ENCODE results near the gene METTL26. TPM values are rescaled to one million over a fixed set of nuclear protein-coding genes. Genes with fewer than 3 reads are reported as not detected.

METTL26 gene
- total RNA-seq, 4 donors from 2014 or later: 69.6 to 105 (median 79.9) TPM

GRCh38 chr16:626787-627453 lies 9.2 kb downstream of the METTL26 start:
- DNase-seq: no peak
- 55 to 84% methylated on average over 21 to 22 of the region's 29 CpGs for WGBS, 2 donors
- TF ChIP-seq CTCF (IDR thresholded peaks at IDR 0.05) (no peak), POLR2A (IDR thresholded peaks at IDR 0.05) (no peak)

GRCh38 chr16:625977-626765 lies 9.9 kb downstream of the METTL26 start:
- TF ChIP-seq POLR2A (IDR thresholded peaks at IDR 0.05) (no peak), CTCF (IDR thresholded peaks at IDR 0.05) (no peak)
- intact Hi-C loops (cut with DNase I): no loop called here
- Histone ChIP-seq H3K27ac (peak overlapping the region in 2 of 4 donors; percentile 28 to 44), H3K4me1 (peaks cover 26 to 58% (median 26%) of the 10 kb centered on the region in 3 donors), H3K27me3 (no peaks in the 10 kb centered on the region), H3K36me3 (peaks cover 6 to 47% (median 9%) of the 10 kb centered on the region in 3 donors), H3K4me3 (no peak overlapping the region), H3K9me3 (no peaks in the 10 kb centered on the region)
- WGBS, 2 donors: 78 to 94% methylated on average over 3 to 20 of the region's 35 CpGs
- no peak for DNase-seq

More at GRCh38 chr16:626787-627453, 9.2 kb downstream of the METTL26 start:
- Histone ChIP-seq H3K27ac (peak overlapping the region in 2 of 4 donors; percentile 28 to 44), H3K36me3 (peaks cover 6 to 46% (median 9%) of the 10 kb centered on the region in 3 donors), H3K9me3 (no peaks in the 10 kb centered on the region), H3K4me3 (no peak overlapping the region), H3K4me1 (peaks cover 20 to 55% (median 29%) of the 10 kb centered on the region in 3 donors), H3K27me3 (no peaks in the 10 kb centered on the region)
- intact Hi-C loops (cut with DNase I): no loop called here

DNA sequence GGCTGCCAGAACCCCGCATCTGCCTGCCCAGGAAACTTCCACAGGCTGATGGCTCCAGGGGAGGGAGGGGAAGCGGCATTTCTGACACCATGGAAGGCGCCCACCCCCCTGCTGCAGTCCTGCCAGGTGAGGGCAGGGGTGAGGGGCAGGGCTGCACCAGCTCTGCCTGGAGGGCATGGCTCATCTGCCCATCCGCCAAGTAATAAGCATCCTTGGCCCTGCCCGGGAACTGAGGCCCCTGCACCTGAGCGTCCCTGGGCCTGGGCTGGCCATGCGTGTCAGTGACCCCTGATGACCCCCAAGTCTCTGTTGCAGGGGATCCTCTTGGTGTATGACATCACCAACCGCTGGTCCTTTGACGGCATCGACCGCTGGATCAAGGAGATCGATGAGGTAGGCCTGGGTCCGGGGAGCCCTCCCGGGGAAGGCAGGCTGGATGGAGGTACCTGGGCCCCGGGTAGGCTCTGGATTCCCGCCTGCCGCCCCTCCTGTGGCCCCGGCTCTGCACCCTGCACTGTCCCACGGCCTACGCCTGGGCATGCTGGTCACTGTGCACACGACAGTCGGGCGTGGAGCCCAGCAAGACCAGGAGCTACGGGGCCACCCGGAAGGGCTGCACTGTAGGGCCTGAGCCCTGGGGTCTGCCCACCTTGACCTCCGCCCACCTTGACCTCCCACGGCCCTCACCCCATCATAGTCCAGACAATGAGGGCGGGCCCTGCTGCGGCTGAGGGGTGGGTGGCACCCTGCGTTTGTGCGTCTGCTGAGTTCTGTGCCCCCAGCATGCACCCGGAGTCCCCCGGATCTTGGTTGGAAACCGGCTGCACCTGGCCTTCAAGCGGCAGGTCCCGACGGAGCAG lies 10.8 kb downstream of the METTL26 start:
- Histone ChIP-seq H3K27me3 (no peaks in the 10 kb centered on the region), H3K9me3 (no peaks in the 10 kb centered on the region), H3K36me3 (peaks cover 6 to 50% (median 9%) of the 10 kb centered on the region in 3 donors), H3K4me1 (peaks cover 19 to 58% (median 26%) of the 10 kb centered on the region in 3 donors), H3K4me3 (no peak overlapping the region), H3K27ac (no peak overlapping the region)
- intact Hi-C loops (cut with DNase I): no loop called here
- 96% methylated on average over 5 of the region's 37 CpGs; no CpG with 5 or more reads in 1 of the 2 donors for WGBS, 2 donors
- TF ChIP-seq CTCF (IDR thresholded peaks at IDR 0.05) (no peak), POLR2A (IDR thresholded peaks at IDR 0.05) (no peak)
- no peak for DNase-seq

GRCh38 chr16:624526-625070 lies 11.5 kb downstream of the METTL26 start:
- Histone ChIP-seq H3K9me3 (no peaks in the 10 kb centered on the region), H3K27me3 (no peaks in the 10 kb centered on the region), H3K36me3 (peaks cover 6 to 50% (median 9%) of the 10 kb centered on the region in 3 donors), H3K4me3 (no peak overlapping the region), H3K27ac (no peak overlapping the region), H3K4me1 (peaks cover 15 to 58% (median 21%) of the 10 kb centered on the region in 3 donors)
- TF ChIP-seq CTCF (IDR thresholded peaks at IDR 0.05) (no peak), POLR2A (IDR thresholded peaks at IDR 0.05) (no peak)
- intact Hi-C loops (cut with DNase I): no loop called here
- no peak for DNase-seq
- 79 to 85% methylated on average over 6 to 7 of the region's 10 CpGs for WGBS, 2 donors
